ENCODE data around the gene HSF2BP.
"Not testable (repeated sequence)": the region's sequence is repeated elsewhere in the genome, so short reads cannot be mapped to it uniquely, and the experiment has no call there.

HSF2BP gene

GRCh38 chr21:43687566-43688399 lies 28.5 kb upstream of the HSF2BP start:
- no peak for DNase-seq (ENCODE audit: low read depth in 2 of 2)

- no peak for DNase-seq (ENCODE audit: low read depth in 2 of 2)
These were observed 27.7 kb upstream of the HSF2BP start for GRCh38 chr21:43686811-43687565.

- DNase-seq (ENCODE audit: low read depth in 2 of 2): no peak
These were observed 25.1 kb upstream of the HSF2BP start for GRCh38 chr21:43684424-43684823.

- no peak for DNase-seq (ENCODE audit: low read depth in 2 of 2)
These were observed 22.4 kb upstream of the HSF2BP start for GRCh38 chr21:43681650-43682049.

- DNase-seq (ENCODE audit: low read depth in 2 of 2): not testable (repeated sequence)
These were observed 21.1 kb upstream of the HSF2BP start for GRCh38 chr21:43680421-43680820.

GRCh38 chr21:43679951-43680350 lies 20.7 kb upstream of the HSF2BP start:
- DNase-seq (ENCODE audit: low read depth in 2 of 2): no peak

DNA sequence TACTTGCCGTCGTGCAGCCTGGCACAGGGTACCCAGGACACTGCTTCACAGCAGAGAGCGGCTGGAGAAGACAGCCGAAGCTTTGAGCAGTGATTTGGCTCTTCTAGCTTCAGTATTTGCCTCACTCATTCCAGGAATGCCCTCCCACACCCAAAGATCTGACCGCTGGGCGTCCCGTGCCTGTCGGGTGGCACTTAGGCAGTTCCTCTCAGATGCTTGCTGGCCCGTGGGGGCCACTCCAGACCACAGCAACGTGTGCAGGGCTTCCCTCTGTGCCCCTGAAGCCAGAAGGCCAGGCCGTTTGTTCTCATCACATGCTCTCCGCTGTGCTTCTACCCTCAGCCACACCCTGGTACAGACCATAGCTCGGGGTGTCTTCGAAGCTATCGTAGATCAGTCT lies 17.1 kb upstream of the HSF2BP start:
- no peak for DNase-seq (ENCODE audit: low read depth in 2 of 2)

DNA sequence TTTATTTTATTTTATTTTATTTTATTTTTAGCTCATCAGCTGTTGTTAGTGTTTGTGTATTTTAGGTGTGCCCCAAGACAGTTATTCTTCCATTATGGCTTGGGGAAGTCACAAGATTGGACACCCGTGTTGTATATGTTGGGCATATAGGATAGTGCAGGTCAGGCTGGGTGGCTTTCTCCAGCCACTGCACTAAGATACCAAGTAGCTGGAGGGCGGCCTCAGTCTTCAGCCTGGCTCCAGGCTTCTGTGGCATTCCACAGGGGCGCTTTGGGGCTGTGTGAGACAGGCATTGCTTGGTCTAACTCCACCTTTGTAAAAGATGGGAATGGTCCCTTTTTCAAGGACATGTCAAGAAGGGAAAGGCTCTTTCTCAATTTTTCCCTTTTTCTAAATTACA lies 16.6 kb upstream of the HSF2BP start:
- no peak for DNase-seq (ENCODE audit: low read depth in 2 of 2)

DNA sequence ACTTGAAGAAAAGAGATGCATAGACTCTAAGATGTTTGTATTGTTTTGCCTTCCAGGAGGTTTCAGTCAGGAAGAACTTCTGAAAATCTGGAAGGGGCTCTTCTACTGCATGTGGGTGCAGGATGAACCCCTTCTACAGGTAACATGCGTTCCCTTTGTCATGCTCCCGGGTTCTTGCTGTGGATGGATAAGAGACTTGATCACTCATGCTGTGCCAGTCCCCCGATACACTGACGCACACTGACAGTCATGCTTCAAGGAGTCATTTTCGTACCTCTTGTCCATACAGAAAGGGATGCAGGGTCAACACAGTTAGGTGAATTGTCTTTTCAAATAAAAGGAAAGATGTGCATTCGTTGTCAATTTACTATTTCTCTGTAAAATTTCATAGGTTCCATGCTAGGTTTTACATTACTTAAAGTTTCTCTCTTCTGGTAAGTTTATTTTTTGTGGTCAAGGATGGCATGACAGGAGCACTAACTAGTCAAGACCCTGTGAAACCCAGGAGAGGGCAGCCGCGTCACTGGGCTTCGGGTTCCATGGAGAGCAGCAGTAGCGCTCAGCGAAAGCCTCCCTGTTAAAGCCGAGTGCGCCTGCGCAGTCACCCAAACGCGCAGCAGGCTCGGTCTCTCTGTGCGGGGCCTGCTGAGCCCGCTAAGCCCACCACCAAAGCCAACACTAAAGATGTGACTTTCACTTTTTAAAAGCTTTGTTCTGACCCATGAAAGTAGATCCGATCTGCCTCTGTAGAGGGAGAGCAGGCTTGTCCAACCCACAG lies 10.7 kb upstream of the HSF2BP start:
- DNase-seq (ENCODE audit: low read depth in 2 of 2): no peak

GRCh38 chr21:43667191-43667904 lies 8.1 kb upstream of the HSF2BP start:
- DNase-seq (ENCODE audit: low read depth in 2 of 2): no peak

DNA sequence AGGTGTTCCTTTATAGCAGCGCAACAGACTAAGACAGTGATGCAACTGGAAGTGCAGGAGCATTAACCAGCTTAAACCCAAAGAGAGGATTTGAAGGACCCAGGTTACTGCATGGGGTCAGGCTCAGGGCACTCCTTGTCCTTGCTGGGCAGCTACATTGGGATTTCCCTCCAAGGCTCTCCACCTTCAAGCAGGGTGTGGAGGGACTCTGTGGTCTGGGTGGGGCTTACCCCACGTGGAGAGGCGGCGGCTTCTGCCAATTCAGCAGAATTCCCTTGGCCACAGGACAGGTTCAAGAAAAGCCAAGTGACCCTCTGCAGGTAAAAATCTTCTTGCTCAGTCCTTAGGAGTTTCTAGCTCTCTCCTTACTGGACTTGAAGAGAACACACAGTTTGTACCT lies 6.6 kb upstream of the HSF2BP start:
- DNase-seq (ENCODE audit: low read depth in 2 of 2): no peak

DNA sequence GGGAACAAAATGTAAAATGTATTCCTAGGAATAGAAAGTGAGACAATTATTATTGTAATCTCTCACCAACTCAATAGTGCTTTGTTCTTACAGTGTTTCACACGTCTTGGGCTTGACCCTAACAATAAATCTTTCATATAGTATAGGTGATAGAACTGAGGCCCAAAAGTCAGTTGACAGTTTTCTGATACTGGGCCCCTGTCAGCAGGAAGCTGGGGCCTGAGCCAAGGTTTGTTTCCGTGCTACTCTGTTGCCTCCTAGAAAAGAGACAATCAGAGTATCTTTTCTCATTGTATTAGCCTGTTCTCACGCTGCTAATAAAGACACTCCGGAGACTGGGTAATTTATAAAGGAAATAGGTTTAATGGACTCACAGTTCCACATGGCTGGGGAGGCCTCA lies 5.1 kb upstream of the HSF2BP start:
- DNase-seq (ENCODE audit: low read depth in 2 of 2): no peak

DNA sequence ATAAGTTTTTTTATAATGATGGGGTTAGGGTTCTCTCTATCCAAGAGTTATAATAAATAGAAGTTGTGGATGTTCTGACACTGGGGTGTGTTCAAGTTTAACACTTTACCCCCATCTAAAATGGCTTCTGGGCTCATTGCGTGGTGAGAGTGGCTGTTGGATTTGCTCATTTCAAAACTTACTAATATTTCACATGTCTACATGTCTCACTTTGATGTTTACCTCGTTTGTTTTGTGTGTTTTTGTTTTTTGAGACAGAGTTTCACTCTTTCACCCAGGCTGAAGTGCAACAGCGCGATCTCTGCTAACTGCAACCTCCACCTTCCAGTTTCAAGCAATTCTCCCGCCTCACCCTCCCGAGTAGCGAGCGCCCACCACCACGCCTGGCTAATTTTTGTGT lies 3.7 kb upstream of the HSF2BP start:
- no peak for DNase-seq (ENCODE audit: low read depth in 2 of 2)

GRCh38 chr21:43662286-43662685 lies 3.0 kb upstream of the HSF2BP start:
- DNase-seq (ENCODE audit: low read depth in 2 of 2): no peak

DNA sequence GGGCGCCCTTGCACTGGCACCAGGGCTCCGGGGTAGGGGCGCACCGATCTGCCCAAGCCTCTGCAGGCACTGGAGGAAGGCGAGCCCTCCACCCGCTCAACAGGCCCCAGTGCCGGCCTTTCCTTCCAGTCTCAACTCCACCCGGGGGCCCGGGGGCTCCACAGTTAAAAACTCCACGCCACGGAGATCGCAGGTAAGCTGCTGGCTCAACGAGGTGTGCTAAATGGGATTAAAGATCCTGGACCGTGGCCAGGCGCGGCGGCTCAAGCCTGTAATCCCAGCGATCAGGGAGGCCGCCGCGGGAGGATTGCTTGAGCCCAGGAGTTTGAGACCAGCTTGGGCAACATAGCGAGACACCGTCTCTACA lies 536 bp downstream of the HSF2BP start:
- DNase-seq (ENCODE audit: low read depth in 2 of 2): no peak

GRCh38 chr21:43658088-43658741 lies 1.1 kb downstream of the HSF2BP start:
- DNase-seq (ENCODE audit: low read depth in 2 of 2): no peak

DNA sequence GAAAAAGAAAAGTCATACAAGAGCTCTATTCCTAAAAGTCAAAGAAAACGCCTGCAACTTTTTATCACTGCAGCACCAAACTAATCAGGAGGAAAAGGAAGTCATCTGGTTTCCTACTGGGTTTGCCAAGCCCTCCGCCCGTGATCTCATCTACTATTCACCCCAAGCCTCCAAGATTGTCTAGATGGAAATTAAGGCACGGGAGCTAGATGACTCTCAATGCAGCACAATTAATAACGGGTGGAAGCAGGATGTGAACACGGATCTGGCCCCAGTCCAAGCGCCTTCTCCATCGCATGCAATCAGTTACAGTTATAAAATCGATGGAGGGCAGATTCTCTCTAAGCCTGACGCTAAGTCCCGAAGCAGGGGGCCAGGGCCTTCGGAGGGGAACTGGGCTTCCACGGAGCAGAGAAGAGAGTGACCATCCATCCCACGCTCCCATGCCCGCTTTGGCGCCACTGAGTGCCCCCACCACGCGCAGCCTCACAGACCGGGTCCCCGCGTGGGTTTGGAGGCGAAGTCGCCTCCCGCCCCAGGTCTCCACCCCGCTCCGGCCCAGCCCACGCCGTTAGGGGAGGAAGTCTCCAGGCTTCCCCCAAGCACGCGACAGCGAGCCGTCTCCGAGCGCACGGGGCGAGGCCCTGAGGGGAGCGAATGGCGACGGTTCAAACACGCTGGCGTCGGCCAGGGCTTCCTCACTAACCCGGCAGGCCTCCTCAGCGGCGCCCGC lies 1.8 kb downstream of the HSF2BP start:
- no peak for DNase-seq (ENCODE audit: low read depth in 2 of 2)

DNA sequence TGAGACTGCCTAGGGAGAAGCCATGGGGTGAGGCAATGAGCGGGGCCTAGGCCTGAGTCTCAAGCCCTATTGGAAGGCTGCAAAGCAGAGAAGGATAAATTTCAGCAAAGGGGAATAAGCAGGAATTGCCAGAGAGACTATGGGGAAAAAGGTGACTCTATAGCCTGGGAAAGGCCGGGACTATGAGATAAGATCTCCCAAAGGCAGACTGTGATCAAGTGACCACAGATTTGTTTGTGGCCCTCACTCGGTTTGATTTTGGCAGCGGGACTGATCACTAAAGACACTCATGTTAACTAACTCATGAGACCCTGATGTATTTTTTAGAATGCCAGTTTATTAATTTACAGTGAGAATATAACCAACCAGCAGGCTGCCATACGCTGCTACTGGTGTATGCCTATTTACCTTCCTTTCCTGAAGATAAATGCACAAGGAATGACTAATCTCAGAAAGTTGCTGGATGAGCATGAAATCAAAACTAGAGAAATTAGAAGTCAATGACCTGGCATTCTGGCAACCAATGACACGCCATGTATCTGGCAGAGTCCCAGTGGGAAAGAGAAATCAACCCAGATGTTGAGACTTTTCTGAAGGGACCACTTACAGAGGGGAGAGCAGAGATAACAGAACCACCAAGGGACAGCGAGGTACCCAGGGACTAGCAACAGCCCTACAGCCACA lies 4.3 kb downstream of the HSF2BP start:
- DNase-seq (ENCODE audit: low read depth in 2 of 2): no peak

- no peak for DNase-seq (ENCODE audit: low read depth in 2 of 2)
These were observed 5.7 kb downstream of the HSF2BP start for GRCh38 chr21:43653626-43654025.

- DNase-seq (ENCODE audit: low read depth in 2 of 2): no peak
These were observed 6.7 kb downstream of the HSF2BP start for GRCh38 chr21:43652616-43653015.

Measured in stimulated activated CD8-positive, alpha-beta memory T cell treated with anti-CD3 and anti-CD28 coated beads, Interleukin-7, amount 100 ng/mL, for 4 hours (primary cell).